Astrocyte of the cerebellum (primary cell): Measurements from ENCODE around the gene MYMK.

Experiments
- DNase-seq: peaks from one replicate; pipeline ENCODE4 v3.0.0-alpha.2; 2011; ENCODE audit warnings: low read depth
- H3K4me3 ChIP-seq: 2 replicates; pipeline ENCODE4 v1.5.1; 2011; ENCODE audit warnings: mild to moderate bottlenecking, low read depth, low read length, moderate library complexity
- in situ Hi-C: cut with HindIII; loops from 2 replicates; pipeline ENCODE4 v1.10.0; 2017; ENCODE audit warnings: low sequenced_read_pairs
- TF ChIP-seq, protein P1 (sequence below): IDR thresholded peaks from 2 replicates; pipeline ENCODE4 v1.5.1; 2012; ENCODE audit warnings: low read length, low read depth, moderate library complexity, mild to moderate bottlenecking; ENCODE audit errors: missing control alignments

Gene MYMK

DNA sequence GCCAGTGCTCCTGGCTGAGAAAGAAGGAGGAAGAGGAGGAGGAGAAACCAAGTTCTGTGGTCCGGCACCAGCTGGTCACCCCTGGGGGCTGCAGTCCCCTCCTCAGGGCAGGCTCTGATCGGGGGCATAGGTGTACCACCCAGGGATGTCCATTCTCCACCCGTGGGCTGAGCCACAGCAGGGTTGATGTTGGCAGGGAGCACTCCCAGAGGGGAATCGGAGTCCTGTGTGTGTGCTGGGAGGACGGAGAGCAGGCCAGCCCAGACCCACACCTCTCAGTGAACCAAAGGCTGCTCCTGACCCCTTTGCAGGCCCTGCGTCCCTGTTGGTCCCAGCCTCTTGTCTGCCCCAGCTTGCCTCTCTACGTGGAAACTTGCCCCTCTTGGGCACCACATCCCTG, 5.1 kb upstream of the MYMK start:
- in situ Hi-C loops, result no loop called here
- TF ChIP-seq, protein P1, sequence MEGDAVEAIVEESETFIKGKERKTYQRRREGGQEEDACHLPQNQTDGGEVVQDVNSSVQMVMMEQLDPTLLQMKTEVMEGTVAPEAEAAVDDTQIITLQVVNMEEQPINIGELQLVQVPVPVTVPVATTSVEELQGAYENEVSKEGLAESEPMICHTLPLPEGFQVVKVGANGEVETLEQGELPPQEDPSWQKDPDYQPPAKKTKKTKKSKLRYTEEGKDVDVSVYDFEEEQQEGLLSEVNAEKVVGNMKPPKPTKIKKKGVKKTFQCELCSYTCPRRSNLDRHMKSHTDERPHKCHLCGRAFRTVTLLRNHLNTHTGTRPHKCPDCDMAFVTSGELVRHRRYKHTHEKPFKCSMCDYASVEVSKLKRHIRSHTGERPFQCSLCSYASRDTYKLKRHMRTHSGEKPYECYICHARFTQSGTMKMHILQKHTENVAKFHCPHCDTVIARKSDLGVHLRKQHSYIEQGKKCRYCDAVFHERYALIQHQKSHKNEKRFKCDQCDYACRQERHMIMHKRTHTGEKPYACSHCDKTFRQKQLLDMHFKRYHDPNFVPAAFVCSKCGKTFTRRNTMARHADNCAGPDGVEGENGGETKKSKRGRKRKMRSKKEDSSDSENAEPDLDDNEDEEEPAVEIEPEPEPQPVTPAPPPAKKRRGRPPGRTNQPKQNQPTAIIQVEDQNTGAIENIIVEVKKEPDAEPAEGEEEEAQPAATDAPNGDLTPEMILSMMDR, result no peak
- no peak overlapping the region for H3K4me3 ChIP-seq
- DNase-seq, result no peak

DNA sequence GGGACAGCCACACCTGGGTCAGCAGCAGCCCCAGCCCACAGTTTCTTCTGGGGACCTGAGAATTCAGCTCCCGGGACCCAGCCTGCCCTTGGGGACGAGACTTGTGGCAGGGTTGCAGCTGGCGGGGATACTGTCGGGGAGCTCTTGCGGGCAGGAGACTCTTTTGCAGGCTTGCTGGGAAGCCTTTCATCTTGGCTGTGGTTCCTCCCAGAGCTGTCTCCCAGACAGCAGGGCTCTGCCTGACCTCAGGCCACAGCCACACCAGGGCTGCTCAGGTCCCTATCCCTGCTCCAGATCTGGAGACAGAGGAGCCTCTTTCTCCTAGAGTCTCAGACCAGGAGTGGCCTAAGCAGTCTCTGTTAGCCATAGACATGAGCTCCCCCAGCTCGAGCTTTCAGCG, 4.7 kb upstream of the MYMK start:
- in situ Hi-C loops, result no loop called here
- no peak overlapping the region for H3K4me3 ChIP-seq
- TF ChIP-seq, protein P1, result no peak
- DNase-seq, result no peak

DNA sequence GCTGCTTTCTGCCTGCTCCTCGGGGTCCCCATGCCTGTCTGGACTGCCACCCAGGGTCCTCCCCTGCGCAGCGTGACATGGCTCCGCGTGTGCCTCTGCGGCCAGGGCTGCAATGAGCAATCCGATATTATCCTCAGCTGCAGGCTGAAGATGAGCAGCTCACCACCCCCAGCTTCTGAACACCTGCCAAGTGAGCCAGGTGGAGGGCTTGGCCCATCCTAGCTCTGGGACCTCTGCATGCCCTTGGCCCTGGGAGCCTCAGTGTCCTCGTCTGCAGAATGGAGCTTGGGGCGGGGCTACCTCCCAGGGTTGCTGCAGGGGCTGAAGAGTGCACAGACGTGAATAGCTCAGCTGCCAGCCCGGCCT, 4.1 kb upstream of the MYMK start:
- TF ChIP-seq, protein P1, result no peak
- DNase-seq, result no peak
- no peak overlapping the region for H3K4me3 ChIP-seq
- in situ Hi-C loops, result no loop called here

DNA sequence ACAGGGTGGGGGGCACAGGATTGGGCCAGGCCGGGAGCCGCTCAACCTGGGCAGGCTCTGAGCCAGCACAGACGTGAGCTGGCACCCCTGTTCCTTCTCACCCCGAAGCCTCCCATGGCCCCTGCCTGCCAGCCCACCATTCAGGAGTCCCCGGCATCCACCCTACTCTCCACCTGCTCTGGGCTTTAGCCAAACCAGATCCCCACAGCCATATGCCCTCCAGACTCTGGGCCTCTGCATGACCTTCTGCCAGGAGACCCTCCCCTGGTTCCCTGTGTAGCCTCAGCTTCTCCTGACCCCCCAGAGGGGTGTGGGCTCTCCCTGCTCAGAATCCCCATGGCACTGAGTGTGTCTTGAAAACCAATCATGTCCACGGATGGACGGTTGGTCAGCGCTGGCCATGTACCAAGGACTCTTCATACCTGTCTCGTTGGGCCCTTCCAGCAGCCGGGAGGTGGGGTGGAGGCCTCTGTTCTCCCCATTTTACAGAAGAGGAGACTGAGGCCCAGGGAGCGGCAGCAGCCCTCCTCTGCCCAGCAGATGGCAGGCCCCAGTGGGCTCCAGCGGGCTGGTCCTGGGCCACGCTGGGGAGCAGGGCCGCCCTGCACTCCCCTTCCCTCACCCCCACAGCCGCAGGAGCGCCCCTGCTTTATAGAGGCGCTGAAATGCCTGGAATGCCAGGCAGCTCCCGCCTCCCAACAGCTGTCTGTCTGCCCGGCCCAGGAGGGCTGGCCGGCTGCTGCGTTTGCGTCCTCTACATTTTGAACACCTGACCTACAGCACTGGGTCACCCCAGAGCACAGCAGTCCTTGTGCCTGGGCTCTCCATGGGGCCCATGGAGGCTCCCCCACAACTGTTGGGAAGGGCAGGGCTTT, 3.5 kb upstream of the MYMK start:
- DNase-seq, result no peak
- no peak overlapping the region for H3K4me3 ChIP-seq
- TF ChIP-seq, protein P1, result no peak
- in situ Hi-C loops, result no loop called here

DNA sequence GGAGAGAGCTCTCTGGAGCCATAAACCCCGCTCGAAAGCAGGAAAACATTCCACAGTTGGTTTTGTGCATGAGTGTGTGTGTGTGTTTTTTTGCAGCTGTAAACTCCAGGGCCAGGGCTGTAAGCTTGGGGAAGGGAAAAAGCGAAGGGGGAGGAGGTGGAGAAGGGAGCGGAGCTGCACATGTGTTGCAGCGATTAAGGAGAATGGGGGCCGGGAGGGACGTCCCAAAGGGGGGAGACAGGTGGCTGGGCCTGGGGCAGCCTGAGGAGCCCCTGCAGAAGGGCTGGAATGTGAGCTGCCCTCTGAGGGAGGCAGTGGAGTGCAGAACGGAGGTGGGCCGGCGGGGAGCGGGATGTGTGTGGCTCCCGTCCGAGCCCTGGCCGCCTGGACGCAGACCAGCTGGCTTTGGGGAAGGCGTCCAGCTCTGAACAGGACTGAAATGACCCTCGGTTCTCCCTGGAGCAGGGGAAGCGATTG, 2.7 kb upstream of the MYMK start:
- in situ Hi-C loops, result no loop called here
- H3K4me3 ChIP-seq, result no peak overlapping the region
- no peak for DNase-seq
- TF ChIP-seq, protein P1, result no peak

DNA sequence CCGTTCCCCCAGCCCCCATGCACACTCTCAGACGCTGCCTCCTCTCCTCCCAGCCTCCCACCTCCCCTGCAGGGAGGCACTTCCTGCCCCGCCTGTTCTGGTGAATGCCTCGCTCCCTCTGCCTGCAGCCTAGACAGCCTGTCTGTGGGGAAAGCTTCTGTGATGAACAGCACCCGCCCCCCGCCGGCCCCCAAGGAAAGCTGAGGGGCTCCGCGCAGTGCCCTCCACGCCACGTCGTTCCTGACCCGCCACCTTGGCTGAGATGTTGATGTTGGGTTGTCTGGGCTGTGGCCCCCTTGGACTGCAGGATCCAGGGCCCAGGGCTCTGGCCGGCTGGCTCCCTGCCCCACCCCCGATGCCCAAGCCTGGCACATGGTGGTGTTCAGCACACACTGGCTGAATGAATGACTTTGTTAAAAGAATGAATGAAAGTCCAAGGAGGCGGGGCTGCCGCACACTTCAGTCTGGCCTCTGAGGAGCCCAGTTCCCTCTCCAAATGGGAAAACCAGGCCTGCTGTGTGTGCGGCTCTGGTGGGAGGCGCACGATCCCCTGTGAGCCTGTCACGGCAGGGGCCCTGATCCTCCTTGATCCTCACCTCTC, 2.1 kb upstream of the MYMK start:
- in situ Hi-C loops, result no loop called here
- TF ChIP-seq, protein P1, result no peak
- no peak overlapping the region for H3K4me3 ChIP-seq
- no peak for DNase-seq
